Cerebellar nuclear complex (tissue), 1 donor: ENCODE measurements around the gene MRM1.

ENCODE experiments used
- DNase-seq, 2 experiments: peaks; one replicate each; lab custom pipeline; 2025; lab: John Stamatoyannopoulos, UW

Gene MRM1

GRCh38 chr17:36631022-36631421 lies 29.6 kb downstream of the MRM1 start:
- DNase-seq = no peak

- no peak for DNase-seq
Observed at GRCh38 chr17:36632916-36633771, 31.8 kb downstream of the MRM1 start.

GRCh38 chr17:36640346-36640745 lies 39.0 kb downstream of the MRM1 start:
- DNase-seq = no peak

- DNase-seq = no peak
Observed at GRCh38 chr17:36640836-36641235, 39.5 kb downstream of the MRM1 start.

- no peak for DNase-seq
Observed at GRCh38 chr17:36641331-36641876, 40.0 kb downstream of the MRM1 start.

DNA sequence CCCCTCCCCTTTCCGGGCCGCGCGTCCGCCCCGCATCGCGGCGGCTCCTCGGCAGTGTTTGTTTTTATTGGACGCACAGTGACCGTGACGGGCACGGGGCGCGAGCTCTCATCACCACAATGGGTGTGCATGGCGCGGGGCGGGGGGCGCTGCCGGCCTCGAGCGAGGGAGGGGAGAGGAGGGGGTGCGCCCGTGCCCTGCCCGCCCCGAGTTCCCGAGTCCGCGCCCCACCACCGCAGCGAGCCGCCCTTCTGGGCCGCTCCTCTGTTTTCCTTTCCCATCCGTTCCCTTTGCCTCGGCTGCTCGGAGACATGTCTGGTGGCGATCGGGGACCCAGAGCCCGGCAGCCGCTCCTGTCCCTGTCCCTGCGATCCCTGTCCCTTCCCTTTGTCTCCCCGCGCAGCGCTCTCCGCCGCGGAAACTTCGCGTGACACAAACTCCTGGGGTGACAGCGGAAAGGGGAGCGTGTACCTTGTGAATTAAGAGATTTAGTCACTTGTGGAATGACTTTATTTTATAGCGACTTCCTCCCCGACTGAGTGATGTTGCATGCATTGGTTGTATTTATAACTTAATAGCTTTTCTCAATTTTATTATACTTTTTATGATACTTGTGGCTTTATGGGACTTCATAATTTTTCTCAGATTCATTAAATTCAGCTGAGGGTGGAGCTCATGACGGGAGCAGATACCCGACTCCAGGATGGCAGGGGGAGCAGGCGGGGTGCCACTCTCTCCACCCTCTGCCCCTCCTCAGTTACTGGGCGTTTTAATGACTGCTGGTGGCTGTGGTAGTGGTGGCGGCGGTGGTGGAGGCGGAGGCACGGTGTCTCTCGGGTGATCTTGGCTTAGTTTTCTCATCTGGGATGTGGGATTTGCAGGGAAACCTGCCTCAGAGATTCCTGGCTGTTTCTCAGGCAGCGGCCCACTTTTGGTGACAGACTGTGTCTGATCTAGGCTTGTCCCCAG lies 40.8 kb downstream of the MRM1 start:
- DNase-seq = no peak

GRCh38 chr17:36643086-36643685 lies 41.8 kb downstream of the MRM1 start:
- DNase-seq = no peak

- no peak for DNase-seq
Observed at GRCh38 chr17:36645422-36645821, 44.0 kb downstream of the MRM1 start.

- DNase-seq = no peak
Observed at GRCh38 chr17:36647636-36648035, 46.3 kb downstream of the MRM1 start.

GRCh38 chr17:36650096-36650775 lies 48.9 kb downstream of the MRM1 start:
- no peak for DNase-seq

GRCh38 chr17:36653374-36653773 lies 52.0 kb downstream of the MRM1 start:
- DNase-seq = no peak

DNA sequence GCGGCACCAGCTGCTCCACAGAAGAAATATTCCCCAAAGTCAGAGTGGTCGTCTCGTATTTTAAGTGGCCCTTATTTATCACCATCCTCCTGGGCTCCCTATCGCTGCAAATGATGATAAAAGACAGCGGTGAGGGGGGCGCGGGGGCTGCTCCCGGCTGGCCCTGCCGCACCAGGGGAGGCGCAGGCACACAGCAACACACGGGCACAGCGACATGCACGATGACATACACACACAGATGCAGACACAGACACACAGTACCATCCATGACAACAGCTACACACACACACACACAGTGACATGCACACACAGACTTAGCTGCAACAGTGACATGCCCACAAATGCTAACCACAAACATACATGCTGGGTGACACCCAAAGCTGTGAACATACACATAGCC lies 52.5 kb downstream of the MRM1 start:
- DNase-seq = no peak

DNA sequence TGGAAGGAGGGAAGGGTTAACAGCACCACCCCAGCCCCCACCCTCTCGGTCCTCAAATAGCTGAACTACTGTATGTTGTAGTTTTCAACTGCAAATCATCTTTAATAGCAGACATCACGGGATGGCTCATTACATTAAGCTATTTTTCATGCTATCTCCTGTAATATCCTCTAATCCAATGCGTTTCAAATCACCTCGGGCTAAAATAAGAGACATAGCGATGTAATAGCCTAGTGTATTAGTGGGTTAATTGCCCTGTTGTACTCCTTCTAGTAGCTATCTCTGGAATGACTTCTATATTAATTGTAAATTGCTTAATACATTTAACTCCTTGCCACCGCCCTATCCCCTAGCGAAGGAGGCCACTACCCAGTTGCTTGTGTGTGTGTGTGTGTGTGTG lies 54.3 kb downstream of the MRM1 start:
- no peak for DNase-seq

GRCh38 chr17:36657390-36657762 lies 56.0 kb downstream of the MRM1 start:
- no peak for DNase-seq

DNA sequence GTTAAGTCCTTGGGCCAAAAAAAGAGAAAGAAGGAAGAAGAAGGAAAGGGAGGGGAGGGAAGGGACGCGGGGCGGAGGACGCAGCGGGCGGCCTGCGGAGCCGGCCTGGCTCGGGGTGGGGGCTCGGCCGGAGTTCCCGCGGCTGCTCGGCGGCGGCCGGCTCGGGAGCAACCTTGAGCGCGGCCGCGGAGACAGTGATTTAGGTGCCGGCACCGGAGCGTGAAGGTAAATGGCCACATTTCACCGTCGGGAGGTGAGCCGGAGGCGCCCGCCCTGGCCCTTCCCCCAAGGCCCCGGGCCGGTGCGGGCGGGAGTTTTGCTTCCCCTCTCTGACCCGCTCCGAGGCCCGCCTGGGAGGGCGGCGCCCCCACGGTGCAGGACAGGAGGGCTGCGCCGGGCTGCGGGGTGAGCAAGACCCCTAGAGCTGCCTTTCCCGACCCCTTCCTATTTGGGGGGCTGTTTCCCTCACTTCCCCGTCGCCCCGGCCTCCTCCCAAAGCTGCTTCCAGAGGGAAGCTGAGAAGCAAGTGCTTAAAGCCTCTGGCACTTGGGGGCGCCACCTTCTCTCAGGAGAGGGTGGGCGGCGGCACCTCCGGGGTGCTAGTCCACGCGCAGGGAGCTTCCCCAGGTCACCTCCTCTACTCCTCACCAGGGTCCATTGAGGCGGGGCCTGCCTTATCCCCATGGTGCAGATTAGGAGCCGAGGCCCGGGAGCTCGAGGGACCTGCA lies 56.5 kb downstream of the MRM1 start:
- no peak for DNase-seq
